OCI-LY1 (cell line): ENCODE measurements around the gene ARMH1.

Experiments used
- CTCF ChIP-seq: fragments of 200-600 bp; sonication (generic), shearing (Covaris generic); IDR thresholded peaks from 2 replicates; pipeline ENCODE4 v1.5.1; 2017; ENCODE audit warnings: mild to moderate bottlenecking, antibody characterized with exemption, low read length, moderate library complexity, mixed read lengths
- EZH2 ChIP-seq: fragments of 200-600 bp; sonication (generic), shearing (Covaris generic); IDR thresholded peaks from 2 replicates; pipeline ENCODE4 v1.8.0; 2017; ENCODE audit warnings: borderline replicate concordance, mixed run types, mild to moderate bottlenecking, antibody characterized with exemption, low read length, moderate library complexity, mixed read lengths

- TF ChIP-seq CTCF (no peak), EZH2 (no peak)
Measured at GRCh38 chr1:44719318-44719717, 44.8 kb downstream of the ARMH1 start.
